Eye (tissue), 1 donor: ENCODE data around the gene MAP2K5.

Experiments
- DNase-seq: peaks from one replicate; pipeline ENCODE4 v3.0.0-alpha.2; 2015

MAP2K5 gene

GRCh38 chr15:67785431-67785830, 242.9 kb downstream of the MAP2K5 start:
- DNase-seq = no peak

DNA sequence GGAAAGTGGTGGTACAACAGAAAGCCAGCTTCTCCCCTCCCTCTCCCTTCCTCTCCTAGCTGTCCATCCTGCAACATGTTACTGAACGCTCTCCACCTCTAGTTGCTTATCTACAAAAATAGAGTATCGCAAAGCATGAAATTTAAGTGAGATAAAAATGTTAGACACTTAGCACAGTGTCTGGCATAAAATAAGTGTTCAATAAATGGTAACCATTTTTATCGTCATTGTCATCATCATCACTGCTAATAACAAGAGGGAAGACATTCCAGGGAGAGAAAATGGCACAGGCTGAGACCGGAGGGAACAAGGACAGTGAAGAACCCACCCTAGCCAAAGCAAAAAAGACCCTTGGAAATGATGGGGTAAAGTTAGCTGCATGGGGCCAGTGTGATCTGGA, 244.1 kb downstream of the MAP2K5 start:
- DNase-seq = no peak

DNA sequence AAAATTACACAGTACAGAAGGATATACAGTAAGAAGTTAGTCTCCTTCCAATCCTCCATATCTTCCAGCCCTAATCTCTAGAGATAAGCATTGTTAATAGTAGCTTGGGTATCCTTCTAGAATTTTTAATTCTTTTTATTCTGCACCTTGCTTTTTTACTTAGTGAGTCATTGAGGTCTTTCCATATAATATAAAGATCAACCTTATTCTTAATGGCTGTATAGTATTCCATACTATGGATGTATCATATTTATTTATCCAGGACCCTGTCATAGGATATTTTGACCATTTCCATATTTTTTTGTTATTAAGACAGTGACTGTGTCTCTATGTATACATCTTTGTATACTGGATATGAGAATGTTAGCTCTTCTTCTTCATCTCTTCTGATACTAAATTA, 246.5 kb downstream of the MAP2K5 start:
- no peak for DNase-seq

DNA sequence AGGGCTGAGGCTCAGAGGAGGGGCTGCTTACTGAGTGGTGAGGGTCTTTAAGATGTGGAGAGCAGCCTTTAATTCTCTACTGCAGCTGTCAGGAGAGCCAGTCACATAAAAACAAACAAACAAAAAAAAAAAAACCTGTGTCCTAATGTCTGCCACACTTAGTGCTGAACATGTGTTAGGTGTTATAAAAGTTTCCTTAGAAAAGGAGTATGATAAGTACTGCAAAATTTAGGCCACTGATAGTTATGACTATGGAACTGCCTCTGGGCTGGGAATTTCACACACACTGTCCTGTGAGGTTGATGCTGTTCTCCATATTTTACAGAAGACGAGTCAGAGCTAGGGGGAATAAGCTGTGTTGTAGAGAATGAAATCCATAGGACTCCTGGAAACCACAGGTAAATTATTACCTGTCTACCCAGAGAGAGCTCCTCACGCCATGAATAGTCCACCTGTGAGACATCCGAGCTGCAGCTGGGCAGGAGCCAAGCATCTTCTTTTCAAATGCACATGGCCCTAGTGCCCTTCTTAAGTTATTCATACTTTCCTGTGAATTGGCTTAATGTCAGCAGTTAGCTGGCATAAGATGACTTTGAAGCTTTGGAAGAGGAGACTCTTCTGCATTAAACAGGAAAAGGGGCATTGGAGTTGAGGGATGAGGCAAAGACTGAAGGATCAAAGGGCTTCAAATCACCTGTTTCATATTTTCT, 248.3 kb downstream of the MAP2K5 start:
- no peak for DNase-seq

GRCh38 chr15:67792250-67792942, 249.9 kb downstream of the MAP2K5 start:
- no peak for DNase-seq

- no peak for DNase-seq
Observed at GRCh38 chr15:67794832-67795574, 252.5 kb downstream of the MAP2K5 start.

DNA sequence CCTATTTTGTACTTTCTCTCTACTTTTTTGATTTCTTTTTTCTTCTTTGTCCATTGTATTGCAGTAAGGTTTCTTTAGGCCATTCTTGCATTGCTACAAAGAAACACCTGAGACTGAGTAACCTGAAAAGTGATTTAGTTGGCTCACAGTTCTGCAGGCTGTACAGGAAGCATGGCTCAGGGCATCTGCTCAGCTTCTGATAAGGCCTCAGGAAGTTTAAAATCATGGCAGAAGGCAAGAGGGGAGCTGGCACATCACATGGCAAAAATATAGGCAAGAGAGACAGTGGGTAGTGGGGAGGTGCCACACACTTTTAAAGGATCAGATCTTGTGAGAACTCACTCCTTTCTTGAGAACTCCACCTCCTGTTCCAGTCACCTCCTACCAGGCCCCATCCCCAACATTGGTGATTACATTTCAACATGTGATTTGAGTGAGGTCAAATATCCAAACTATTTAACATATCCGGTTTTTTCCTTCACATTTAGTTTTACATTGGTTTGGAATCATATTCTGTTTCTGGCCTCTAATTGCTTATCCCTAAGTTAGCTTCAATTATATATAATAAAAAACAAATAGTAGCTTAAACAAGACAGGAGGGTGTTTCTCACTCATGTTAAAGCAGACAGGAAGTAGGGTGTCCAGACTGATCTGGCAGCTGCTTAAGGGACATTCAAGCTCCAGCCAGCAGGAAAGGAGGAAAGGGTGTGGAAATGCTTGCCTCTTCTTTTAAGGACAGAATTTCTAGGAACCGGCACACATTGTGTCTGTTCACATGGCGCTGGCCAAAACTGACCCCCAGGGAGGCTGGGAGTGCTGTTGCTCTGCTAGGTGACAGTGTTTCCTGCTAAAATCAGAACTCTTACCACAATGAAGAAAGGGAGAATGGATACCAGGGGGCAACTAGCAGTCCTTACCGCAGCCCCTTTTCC, 254.0 kb downstream of the MAP2K5 start:
- DNase-seq = no peak

- DNase-seq = no peak
Observed at GRCh38 chr15:67799801-67800205, 257.3 kb downstream of the MAP2K5 start.

GRCh38 chr15:67801142-67801541, 258.6 kb downstream of the MAP2K5 start:
- no peak for DNase-seq

- no peak for DNase-seq
Observed at GRCh38 chr15:67801926-67802914, 259.7 kb downstream of the MAP2K5 start.

DNA sequence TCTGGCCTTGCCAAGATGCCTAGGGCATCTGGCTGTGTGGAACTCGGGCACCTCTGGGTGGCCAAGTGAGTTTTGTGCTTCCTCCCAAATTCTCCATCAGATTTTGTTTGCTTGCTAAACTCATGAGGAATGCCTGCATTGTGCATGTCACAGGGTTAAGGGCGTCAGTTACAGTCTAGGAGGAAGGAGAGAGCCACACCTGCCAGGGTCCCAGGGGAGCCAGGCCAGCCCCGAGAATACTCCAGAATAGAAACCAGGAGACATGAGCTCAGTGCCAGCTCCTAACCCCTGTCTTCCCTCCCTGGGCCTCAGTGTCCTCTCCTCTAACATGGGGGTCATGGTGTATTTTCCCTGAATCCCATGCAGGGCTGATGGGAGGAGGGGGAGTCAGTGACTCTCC, 260.8 kb downstream of the MAP2K5 start:
- DNase-seq = no peak

DNA sequence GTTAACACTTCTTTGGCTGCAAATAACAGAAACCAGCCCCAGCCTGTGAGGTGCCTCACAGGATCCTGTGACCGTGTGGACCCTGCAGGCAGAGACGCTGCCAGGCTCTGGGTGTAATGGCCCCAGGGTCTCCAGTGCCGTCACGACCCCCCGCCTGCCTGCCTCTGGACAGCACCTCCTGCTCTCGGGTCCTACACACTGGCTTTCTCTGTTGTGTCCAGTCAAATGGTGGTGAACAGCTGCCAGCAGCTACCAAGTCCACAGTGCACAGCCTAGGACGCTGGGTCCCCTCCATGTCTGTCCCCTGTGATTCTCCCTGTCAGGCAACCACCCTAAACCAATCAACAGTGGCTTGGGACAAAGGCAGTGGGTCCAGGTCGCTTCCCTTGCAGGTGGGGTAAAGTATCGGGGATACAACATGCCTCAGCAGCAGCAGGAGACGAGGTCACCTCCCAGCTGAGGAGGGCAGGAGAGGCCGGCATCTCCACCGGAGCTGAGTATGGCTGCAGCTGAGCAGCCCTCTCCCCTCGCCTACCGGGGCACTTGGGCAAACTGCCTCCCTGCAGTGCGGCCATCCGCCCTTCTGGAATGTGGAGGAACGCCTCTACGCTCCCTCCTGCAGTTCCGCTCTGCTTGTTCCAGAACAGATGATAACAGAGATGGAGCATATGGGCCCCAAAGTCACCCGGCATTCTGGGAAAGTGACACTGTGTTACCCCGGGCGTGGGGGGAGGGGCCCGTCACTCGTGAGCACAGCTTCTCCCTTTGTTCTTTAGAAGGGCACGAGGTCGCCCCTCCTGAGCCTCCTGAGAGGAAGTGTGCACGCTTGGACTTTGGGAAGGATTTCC, 261.7 kb downstream of the MAP2K5 start:
- DNase-seq = peak; percentile 81

GRCh38 chr15:67805008-67805665, 262.6 kb downstream of the MAP2K5 start:
- no peak for DNase-seq

GRCh38 chr15:67805666-67806516, 263.4 kb downstream of the MAP2K5 start:
- peak; percentile 33 for DNase-seq

- DNase-seq = no peak
Observed at GRCh38 chr15:67806536-67806935, 264.0 kb downstream of the MAP2K5 start.

- no peak for DNase-seq
Observed at GRCh38 chr15:67807141-67807540, 264.6 kb downstream of the MAP2K5 start.

DNA sequence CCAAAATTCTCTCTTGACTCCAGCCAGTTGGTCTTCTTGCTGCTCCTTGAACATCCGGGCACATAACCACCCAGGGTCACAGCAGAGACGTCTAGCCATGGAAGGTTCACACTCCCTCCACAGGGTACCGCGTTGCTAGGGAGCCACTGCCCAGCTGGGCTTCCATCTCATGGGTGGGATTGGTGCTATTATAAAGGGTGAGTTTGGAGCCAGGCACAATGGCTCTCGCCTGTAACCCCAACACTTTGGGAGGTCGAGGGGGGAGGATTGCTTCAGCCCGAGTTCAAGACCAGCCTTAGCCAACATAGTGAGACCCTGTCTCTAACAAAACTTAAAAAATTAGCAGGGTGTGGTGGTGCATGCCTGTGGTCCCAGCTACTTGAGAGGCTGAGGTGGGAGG, 265.3 kb downstream of the MAP2K5 start:
- no peak for DNase-seq

- no peak for DNase-seq
Observed at GRCh38 chr15:67808821-67809220, 266.3 kb downstream of the MAP2K5 start.

DNA sequence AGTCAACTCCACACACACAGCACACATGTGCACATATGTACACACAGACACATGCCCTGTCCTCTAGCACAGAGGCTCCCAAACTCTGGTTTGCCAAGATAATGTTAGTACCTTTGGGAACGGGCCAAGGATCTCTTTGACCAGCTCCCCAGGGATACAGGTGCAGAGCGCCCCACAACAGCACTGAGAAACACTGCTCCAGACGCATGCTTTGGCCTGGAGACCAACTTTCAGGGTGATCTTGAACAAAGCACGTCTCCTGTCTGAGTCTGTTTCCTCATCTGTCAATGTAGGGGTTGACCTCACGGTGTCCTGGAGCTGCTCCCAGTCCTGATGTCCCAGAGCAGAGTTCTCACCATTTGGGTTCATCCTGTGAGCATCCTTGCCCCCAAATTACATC, 266.9 kb downstream of the MAP2K5 start:
- no peak for DNase-seq
